ELF-1 (cell line): ENCODE data around the gene PLPP3.

Experiments used
- DNase-seq: peaks from one replicate; pipeline ENCODE4 v3.0.0-alpha.2; 2016; ENCODE audit warnings: low read depth, low spot score

Gene PLPP3

DNA sequence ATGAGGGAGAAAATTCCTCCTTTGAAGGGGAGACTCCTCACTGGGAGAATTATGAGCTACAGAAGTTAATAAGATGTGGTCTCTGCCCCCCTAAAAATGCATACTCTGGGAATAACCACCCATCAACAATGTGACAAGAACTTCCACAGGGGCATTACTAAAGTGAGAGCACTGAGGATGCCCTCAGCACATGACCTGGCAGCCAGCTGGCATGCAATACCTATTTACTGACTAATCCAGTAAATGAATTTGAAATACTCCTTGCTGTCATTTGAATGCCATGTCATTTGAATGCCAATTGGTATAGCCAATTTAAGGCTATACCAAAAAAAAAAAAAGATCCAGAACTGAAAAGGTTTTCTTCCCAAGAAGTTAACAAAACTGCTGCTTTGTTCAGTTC, 30.8 kb downstream of the PLPP3 start:
- no peak for DNase-seq

DNA sequence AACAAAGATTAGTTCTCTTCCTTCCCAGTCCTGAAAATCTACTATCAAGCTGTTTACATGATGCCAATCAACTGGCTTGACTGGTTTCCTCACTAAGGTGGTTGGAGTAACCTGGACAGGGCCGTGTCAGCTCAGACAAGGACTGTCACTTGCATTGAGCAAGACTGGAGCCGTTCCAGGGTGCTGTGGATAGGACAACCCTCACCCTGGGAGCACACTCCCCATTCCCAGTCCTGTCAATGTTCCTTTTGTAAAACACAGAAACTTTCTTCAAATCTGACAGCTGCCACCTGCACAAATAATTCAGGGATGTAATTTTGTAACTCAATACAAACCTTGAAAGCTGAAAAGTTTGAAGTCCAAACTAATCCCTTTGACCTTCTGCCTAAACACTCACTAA, 31.4 kb downstream of the PLPP3 start:
- DNase-seq = peak; percentile 55

DNA sequence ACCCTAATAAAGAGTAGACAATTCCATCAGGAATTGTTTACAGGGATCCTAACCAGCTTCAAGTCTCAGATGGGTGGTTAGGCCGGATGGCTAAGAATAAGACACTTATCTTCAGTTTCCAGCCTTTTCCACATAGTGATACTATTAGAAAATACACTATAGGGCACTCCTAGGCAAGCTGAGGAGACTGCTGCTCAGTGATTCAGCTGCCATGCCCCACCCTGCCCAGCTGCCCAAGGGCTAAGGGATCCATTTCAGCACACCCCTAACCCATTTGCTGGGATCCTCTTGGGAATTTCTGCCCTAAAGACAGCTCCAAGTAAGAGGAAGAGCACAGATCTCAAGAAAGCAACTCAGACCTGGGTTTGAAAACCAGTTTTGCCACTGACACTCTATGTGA, 31.9 kb downstream of the PLPP3 start:
- peak; percentile 58 for DNase-seq

DNA sequence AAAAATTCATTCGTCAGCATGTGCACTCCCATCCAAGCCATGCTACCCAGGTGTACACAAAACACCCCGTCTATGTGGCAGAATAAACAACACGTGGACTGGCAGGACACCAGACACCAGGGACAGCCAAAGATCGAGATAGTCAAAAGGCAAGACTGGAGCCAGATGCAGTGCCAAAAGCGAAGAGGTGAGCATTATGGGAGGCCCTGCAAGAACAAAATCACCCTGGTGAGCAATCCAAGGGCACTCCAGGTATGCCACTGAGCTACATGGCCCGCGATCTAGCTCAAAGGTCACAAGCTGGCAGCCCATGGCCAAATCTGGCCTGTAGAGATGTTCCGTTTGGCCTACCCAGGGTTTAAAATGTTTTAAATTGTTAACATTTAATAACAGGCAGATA, 33.7 kb downstream of the PLPP3 start:
- no peak for DNase-seq

DNA sequence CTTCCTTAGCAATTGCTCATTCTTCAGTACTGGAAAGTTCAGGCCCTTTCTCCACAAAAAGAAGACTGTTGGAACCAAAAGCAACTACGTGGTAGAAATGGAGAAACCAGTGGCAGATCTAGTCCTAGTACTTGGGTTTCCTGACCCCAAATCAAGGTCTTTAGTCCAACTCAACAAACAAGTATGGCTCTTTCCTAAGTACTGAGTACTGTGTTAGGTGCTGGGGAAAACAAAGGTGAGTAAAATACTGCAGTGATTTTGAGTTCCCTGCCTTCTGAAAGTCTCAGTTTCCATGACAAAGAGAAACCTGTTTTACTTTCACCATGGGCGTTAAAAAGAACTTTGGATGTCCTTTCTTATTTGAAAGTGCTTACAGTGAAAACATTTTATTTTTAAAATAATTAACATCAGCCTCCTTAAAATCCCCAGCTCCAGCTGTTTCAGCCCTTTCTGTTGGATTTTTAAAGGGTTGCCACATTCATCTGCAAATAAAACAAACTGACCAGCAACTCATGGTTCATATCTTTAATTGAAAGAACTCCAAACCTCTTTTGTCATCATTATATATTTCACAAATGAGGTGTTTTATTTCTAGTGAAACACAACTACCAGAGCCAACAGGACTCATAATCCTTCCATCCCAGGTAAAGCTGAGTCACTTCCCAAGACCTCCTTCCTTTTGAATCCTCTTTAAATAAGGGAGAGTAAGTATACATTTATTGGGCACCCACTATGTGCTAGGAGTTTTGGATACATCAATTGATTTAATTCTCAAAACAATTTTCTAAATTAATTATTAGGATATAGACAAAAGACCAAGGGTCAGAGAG, 35.4 kb downstream of the PLPP3 start:
- no peak for DNase-seq

DNA sequence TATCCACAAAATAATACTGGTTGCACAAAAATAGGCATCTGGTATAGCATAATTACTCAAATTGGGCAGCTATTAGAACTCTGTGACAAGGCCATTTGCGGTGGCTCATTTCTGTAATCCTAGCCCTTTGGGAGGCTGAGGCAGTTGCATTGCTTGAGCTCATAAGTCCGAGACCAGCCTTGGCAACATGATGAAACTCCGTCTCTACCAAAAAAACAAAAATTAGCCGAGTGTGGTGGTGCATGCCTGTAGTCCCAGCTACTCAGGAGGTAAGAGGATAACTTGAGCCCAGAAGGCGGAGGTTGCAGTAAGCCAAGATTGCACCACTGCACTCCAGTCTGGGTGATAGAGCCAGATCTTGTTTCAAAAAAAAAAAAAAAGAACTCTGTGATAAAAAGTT, 36.7 kb downstream of the PLPP3 start:
- DNase-seq = no peak

DNA sequence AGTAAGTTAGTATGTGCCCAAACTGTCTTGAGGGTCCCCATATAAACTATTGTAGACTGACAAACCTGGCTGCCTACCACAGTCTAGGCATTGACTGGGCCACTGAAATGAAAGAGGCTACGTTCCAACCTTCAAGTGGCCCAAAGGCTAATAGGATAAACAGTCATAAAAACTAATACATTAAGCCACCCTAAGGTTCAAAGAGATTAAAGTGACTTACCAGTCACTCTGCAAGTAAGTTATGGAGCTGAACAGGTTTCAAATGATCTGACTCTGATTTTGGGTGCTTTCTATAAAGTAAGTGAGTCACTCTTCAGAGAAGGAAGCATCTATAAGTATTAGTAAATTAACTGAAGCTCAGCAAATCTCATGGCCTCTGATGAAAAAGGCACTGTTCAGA, 38.0 kb downstream of the PLPP3 start:
- no peak for DNase-seq

DNA sequence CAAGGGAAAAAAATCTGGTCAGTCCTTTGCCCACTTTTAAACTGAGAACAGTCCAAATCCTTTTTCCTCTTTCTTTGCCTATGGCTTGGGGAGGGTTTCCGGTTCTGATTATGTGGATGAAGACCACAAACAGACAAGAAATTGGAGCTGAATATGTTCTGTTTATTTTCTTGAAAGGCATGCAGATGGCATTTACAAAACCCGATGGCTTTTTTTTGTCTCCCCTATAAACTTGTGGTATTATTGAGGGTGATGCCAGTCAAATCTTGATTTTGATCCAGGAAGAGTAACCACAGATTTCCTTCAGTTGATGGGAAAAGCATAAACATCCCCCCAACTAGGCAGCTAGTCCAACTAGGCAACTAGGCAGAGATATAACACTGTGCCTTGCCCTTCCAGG, 38.9 kb downstream of the PLPP3 start:
- DNase-seq = no peak

DNA sequence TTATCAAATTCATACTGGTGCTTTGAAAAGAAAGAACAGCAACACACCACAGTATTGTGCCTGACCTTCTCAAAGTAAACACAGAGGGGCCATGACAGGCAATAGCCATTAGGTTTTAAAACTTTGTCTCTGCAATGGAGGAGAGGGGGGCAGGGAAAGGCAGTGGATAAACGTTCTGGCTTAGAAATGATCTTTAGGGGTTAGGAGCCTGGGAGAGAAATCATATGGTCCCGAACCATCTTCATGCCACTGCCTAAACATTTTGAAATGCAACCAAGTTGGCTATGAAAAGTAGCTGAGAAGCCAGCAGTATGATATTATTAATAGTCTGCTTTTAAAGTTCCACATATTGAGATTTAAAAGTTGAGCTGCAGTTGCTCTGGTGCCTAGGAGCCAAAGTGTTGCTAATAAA, 39.8 kb downstream of the PLPP3 start:
- no peak for DNase-seq

DNA sequence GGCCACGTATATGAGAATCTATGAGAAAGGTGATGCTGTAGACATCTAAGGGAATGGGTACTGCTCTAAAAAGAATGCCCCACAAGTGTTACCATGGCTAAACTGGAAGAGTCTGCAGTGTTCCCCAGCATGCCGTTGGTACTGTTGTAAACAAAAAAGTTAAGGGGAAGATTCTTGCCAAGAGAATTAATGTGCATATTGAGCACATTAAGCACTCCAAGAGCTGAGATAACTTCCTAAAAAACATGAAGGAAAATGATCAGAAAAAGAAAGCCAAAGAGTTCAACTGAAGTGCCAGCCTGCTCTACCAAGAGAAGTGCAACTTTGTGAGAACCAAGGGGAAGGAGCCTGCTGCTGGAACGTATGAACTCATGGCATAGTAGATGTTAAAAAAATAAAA, 40.8 kb downstream of the PLPP3 start:
- no peak for DNase-seq

DNA sequence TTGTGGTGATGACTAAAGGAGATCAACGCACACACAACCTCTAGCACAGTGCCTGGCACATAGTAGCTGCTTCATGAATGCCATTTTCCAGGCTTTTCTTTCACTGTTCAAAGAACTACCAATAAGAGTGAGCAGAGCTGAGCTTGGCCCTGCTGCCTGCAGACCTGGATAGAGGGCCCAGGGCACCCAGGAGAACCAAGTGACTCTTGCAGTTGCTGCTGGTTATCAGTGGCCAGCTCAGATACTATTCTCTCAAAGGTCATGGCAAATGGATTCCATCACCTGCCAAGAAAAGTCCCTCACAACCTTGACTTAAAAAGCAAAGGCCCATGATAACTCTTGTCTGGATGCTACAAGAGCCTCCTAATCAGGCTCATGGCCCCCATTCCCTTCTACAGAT, 41.7 kb downstream of the PLPP3 start:
- DNase-seq = no peak

DNA sequence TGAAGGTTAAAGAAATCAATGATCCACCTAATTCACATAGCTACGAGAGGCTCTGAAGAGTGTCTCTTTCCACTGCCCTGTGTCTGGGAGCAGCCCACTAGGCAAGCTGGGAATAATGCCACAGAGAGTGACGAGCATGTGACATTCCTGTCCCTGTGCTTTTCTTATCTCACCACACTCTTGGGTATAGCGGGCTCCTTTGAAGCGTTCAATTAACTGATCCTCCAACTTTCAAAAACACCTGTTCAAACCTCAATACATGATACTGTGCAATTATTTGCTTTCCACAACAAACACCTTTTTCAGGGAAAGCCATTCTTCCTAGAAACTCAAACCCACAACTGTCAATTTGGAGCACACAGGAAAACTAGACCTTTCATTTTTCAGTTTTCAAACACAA, 43.4 kb downstream of the PLPP3 start:
- no peak for DNase-seq

DNA sequence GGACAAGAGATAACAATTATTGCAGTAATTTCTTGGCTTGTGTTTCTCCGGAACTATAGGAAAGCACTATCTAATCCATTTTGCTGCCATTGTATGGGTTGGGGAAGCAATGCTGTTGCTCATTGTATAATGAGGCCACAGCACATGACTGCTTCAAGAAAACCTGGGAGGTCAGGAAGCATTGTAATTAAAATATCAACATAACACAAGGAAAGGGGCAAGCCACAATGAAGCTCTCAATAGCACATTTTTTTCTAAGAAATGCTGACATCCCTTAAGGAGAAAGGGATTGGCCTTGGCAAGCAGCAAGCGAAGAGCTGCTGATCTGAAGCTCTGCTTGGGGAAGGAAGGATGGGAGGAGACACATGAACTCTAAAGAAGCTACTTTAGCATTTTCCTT, 44.0 kb downstream of the PLPP3 start:
- DNase-seq = peak; percentile 40

DNA sequence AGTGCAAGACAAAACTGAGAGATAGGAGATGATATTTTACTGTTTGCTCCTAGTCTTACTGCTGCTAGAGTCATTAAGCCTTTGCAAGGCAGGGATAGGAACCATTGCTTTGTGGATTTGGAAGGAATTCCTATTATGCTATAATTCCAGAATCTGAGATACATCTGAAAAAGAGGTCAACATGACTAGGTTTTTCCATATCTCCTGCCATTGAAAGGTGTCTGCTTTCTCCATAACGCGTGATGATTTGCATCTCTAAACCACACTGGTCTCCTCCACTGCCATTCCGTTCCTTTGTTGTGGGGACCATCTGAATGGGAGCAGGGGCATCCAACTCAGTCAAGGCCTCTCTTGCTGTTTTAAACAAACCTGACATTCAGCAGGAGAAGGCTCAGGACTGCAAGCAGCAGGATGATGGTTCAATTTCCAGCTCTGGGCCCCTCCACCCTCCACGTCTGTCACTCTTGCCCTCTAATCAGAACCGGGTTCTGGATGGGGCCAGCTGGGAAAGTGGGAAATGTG, 45.2 kb downstream of the PLPP3 start:
- no peak for DNase-seq

DNA sequence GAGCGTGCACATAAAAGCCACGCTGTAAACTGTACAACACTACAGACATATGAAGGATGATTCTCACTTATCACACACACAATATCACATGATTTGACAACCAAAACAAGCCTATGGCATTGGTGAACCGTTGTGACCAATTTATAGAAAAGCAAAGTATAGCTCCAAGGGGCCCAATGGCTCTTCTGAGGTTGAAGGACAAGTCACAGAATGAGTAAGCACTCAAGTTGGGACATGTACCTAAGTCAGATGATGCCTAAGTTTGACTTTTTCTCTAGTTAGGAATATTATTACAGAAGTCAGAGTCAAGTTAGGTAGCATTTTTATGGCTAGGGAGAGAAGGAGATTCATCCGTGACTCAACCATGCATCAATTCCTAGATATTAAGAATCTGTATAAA, 45.7 kb downstream of the PLPP3 start:
- DNase-seq = no peak

DNA sequence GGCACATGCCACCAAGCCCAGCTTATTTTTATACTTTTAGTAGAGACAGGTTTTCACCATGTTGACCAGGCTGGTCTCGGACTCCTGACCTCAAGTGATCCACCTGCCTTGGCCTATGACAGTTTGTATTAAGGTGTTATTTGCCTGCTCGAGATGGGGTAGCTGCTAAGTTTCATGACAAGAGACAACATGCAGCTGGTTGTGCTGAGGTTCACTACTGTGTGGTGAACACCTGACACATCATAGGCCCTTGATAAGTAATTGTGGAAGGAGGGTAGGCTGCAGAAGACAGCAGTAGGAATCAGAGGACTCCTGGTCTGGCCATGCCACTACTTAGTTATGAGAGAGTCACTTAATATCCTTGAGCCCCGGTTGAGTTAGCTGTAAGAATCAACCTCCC, 46.2 kb downstream of the PLPP3 start:
- no peak for DNase-seq

DNA sequence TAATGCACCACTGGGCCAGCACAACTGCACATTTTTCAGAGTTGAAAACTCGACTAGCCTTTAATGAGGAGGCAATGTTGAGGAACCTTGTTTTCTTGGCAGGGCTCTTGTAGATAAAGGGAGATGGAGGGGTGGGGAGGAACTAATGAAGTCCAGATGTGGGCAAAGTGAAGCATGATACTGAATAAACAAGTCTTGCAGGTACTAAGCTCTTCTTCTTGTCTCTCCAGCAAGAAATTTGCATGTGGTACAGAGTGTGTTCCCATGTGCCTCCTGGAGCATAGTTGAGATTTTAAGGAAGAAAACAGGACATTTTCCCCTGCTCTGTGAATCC, 47.0 kb downstream of the PLPP3 start:
- no peak for DNase-seq

DNA sequence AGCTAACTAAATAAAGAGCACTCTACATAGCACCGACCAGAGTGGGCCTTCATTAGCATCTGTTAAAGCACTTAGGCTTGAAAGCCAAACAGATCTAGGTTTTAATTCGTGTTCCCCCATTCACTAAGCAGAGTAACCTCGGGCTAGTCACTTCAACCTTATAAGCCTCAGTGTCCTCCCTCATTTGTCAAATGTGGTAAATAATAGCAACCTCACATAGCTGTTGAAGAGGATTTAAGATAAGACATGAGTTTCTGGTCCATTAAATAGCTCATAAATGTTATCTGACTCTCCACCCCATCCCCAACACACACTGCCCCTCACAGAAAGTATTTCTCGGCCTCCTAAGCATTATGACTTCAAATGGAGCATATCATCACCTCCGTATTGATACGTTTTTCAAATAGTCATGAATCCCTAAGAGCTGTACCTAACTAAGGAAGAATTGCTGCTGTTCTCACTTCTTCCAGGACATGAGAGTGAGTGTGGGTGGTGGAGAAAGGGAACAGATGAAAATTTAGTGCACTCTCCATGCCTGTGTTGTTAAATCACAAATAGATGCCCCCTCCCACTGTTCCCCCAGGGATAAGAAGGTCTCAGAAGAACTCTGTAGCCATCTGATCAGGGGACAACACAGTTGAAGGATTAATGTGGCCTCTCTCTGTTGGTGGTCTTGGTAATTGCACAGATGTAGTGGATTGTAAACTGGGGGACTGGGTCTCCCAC, 47.6 kb downstream of the PLPP3 start:
- no peak for DNase-seq

DNA sequence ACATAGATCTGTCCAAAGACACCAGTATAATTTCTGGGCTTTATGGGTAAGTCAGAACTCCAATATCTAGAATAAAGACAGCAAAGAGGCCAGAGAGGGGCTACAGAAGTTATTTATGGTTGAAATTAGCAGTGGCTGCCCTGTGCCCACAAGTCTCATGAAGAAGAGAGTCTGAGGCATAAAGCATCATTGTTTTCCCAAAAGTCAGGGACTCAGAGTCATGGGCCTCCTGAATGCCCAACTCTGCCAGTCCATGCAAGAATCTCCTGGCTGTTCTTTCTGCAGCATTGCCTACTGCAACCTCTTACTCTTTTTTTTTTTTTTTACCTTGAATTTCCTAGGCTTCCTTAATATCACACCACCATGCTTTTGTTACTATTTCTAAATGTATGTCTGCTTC, 49.6 kb downstream of the PLPP3 start:
- no peak for DNase-seq

DNA sequence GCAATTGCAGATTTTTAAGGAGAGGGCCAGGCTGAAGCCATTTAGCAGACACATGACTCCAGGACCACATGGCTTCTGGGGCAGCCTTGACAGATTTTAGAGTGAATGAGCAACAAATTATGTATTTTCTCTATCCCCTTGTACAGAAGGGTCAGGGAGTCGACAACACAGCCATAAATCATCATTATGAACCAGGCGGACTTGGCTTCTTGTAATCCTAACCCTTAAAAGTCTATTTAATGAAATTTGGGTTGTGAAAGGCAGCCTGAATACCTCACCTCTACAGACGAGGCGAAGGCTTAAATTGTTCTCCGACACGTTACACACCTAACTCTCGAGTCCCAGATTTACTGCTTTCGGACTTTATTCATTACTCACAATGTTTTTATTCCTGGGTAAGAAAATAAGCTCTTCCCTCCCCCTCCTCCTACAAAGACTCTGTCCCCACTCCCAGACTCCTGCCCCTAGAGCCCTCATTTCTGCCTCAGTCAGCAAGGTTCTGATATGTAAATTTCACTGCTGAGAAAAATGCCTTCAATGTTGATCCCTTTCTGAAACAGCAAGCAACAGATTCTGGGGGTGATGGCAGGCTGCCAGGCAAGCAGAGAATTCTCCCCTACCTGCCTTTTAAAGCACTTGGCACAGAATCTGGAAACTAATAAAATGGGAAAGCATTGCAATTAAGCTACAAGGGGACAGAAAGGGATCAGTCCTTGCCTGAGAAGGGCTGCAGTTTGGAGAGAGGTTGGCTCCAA, 51.6 kb downstream of the PLPP3 start:
- no peak for DNase-seq

DNA sequence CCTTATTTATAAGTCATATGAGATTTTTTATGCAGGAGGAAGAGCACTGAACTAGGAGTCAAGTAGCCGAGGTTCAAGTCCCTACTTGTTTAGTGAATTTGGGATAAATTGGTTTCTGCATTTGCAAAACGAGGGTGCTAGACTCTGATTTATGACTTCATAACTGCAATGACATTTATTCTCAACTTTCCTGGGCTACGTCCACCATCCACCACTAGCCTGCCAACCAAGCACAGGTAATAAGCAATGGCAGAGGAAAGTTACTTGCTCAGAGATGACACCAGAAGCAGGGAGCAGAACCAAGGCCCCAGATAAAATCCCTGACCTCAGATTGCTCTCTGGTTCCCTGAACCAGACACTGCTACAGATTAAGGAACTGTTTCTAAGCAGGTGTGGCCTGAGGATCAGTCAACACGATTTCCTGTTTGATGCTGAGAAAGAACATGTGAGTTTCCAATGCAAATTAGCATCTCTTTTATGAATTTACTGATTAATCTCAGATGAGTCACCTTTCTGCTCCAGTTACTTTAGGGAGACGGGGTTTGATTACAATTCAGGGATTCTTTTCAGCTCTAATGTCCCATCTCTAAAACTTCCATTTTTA, 52.7 kb downstream of the PLPP3 start:
- no peak for DNase-seq

DNA sequence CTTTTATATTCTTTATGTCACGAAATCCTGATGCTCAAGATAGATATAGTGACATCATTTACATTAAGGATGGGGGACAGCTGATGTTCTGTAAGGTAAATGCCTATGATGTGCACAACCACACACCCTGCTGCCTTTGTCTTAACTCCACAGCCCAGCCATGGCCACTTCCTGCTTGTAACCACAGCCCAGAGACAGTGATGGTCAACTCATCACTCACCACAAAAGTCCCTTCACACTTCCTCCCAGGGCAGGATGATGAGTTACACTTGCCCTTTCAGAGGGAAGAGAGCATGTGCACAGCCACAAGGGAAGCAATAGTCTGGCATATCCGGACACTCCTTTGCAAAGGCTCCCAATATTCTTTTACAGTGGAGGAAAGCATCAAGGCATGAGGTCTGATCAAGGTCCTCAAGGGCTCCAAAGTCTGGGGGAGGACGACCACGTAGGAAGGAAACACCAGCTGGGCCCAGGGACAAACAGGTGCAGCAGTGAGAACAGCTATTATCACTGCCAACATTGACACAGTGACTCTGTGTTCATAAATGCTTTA, 53.8 kb downstream of the PLPP3 start:
- no peak for DNase-seq
